ENCODE measurements around the gene LRBA. TPM values are rescaled to one million over a fixed set of nuclear protein-coding genes. Genes with fewer than 3 reads are reported as not detected.

The LRBA gene
- total and polyA plus RNA-seq, 9 of the 15 experiments (the other 6 are each of a cell fraction or from before 2014, with no cell fraction given) = 24.2 to 88.7 (median 59.7) TPM

- TF ChIP-seq FOXJ3 (CRISPR knock-in tag; IDR thresholded peaks at IDR 0.05) = no peak
- TF ChIP-seq POLR2H (tag; IDR thresholded peaks at IDR 0.05; ENCODE audit: low read depth) = 0 out of 2 replicates have a peak, but pooled peaks have one; percentile 28
- TF ChIP-seq, protein P1, sequence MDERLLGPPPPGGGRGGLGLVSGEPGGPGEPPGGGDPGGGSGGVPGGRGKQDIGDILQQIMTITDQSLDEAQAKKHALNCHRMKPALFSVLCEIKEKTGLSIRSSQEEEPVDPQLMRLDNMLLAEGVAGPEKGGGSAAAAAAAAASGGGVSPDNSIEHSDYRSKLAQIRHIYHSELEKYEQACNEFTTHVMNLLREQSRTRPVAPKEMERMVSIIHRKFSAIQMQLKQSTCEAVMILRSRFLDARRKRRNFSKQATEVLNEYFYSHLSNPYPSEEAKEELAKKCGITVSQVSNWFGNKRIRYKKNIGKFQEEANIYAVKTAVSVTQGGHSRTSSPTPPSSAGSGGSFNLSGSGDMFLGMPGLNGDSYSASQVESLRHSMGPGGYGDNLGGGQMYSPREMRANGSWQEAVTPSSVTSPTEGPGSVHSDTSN (CRISPR knock-in tag; IDR thresholded peaks at IDR 0.05; ENCODE audit: low read depth) = no peak
- TF ChIP-seq, protein P1 (tag; conservative IDR thresholded peaks at IDR 0.05; ENCODE audit: low read depth) = 0 out of 2 replicates have a peak, but pooled peaks have one; percentile 7
- TF ChIP-seq ZNF655 (CRISPR knock-in tag; IDR thresholded peaks at IDR 0.05) = no peak
Observed at GRCh38 chr4:150318527-150318926, 696.6 kb downstream of the LRBA start (continued).

Data from K562 (cell line).